GM19467 (cell line): ENCODE data around the gene SLC2A14.
"Not testable (repeated sequence)": the region's sequence is repeated elsewhere in the genome, so short reads cannot be mapped to it uniquely, and the experiment has no call there.

Source experiments
- ATAC-seq: cut with Tn5 transposase; IDR thresholded peaks from one replicate; pipeline ENCODE4 v1.9.1; 2021; ENCODE audit warnings: mild to moderate bottlenecking, moderate library complexity; ENCODE audit not compliant: unreplicated experiment

SLC2A14 gene

DNA sequence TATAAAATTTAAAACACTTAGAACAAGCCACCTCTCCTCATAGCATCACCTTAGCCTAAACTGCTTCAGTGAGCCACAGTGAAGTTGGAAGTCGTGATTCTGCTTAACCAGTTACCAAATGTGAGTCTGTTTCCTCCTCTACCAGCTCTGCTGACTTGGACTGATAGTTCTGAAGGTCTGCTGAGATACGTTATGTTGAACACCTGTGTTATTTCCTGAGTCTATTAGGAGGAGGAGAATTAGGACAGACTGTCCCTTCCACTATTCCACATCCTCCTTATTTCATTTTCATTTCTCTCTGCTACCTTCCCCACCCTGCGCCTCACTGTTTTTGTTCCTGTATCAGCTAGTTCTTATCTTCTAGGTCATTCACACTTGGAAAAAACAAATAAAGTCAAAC, 2.4 kb downstream of the SLC2A14 start:
- no peak for ATAC-seq

DNA sequence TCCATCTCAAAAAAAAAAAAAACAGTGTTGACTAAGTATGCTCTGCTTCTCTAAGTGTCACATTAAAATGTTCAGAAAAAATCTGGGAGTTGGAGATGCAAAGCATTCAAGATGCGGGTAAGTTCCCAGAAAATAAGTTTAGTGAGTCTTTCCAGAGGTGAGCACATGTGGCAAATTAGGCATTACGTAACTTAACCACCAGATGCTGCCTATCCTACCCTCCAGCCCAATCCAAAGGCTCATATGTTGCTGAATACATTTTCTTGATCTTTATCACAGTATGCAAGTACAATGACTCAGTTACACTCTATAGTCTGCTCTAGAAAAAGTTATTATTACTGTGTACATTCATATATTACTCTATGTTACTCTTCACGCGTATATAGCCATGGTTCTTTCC, 3.6 kb downstream of the SLC2A14 start:
- ATAC-seq, result no peak

DNA sequence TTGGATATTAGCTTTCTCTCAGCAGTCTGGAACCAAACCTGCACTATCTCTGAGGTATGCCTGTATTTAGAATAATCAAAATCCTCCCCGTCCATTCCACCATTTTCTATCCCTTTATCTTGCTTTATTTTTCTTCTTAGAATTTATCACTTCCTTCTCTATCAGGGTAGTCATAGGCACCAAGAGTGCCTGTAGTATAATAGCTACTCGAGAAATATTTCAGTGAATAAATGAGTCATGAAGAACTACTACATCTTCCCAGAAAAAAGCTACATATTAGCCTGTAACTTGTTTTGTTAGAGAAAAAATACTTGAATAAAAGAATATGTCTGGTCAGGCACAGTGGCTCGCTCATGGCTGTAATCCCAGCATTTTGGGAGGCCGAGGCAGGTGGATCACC, 4.3 kb downstream of the SLC2A14 start:
- no peak for ATAC-seq

DNA sequence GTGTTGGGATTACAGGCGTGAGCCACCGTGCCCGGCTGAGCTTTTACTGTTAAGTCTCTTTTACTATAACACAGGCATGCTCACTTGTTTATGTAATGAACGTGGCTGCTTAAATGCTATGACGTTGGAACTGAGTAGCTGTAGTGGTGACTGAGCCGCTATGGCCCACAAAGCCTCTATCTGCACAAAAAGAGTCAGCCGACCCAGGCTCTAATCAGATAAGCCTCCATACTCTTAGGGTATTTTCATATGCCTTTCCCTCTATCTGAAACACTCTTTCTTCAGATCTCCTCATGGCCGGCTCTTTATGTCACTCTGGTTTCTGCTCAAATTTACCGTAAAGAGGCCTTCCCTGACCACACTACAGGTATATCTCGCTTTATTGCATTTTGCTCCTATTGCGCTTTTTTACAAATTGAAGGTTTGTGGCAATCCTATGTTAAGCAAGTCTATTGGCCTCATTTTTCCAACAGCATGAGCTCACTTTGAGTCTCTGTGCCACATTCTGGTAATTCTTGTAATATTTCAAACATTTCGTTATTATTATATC, 8.0 kb downstream of the SLC2A14 start:
- ATAC-seq, result no peak

DNA sequence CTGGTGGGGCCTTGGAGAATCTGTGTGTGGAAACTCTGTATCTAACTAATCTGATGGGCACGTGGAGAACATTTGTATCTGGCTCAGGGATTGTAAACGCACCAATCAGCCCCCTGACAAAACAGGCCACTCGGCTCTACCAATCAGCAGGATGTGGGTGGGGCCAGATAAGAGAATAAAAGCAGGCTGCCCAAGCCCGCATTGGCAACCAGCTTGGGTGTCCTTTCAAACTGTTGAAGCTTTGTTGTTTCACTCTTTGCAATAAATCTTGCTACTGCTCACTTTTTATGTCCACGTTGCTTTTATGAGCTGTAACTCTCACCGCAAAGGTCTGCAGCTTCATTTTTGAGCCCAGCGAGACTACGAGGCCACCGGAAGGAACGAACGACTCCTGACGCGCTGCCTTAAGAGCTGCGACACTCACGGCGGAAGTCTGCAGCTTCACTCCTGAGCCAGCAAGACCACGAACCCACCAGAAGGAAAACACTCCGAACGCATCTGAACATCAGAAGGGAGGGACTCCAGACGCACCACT, 9.8 kb downstream of the SLC2A14 start:
- not testable (repeated sequence) for ATAC-seq

DNA sequence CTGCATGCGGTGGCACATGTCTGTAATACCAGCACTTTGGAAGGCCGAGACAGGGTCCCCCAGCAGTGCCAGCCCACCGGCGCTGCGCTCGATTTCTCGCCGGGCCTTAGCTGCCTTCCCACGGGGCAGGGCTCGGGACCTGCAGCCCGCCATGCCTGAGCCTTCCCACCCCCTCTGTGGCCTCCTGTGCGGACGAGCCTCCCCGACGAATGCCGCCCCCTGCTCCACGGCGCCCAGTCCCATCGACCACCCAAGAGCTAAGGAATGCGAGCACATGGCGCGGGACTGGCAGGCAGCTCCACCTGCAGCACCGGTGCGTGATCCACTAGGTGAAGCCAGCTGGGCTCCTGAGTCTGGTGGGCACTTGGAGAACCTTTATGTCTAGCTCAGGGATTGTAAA, 10.4 kb downstream of the SLC2A14 start:
- not testable (repeated sequence) for ATAC-seq

DNA sequence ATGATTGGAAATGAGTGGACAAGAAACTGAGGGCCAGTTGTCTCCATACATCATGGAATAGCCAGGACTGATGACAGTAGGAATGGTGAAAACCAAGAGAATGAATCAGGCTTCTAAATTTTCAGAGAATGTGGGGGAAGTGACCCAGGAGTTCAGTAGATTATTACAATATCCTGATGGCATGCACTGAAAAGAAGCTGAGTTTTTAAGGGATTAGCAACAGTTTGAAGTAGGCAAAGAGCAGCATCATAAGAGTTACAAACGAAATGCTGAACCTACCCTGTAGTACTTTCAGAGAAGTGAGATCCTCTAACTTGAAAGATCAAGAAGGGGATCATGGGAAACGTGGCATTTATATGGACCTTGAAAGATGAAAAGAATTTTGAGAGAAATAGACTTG, 13.2 kb downstream of the SLC2A14 start:
- no peak for ATAC-seq

DNA sequence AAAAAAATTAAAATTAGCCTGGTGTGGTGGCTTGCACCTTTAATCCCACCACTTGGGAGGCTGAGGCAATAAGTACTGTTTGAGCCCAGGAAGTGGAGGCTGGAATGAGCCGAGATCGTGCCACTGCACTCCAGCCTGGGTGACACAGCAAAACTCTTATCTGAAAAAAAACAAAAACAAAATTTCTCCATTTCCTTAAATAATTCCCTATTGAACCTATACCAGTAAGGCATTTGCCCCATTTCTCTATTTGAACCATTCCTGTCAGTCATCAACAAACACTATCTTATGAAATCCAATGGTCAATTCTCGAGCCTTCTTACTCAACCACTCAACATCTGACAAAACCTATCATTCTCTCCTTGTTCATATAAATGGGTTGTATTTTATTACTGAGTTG, 14.7 kb downstream of the SLC2A14 start:
- no peak for ATAC-seq

DNA sequence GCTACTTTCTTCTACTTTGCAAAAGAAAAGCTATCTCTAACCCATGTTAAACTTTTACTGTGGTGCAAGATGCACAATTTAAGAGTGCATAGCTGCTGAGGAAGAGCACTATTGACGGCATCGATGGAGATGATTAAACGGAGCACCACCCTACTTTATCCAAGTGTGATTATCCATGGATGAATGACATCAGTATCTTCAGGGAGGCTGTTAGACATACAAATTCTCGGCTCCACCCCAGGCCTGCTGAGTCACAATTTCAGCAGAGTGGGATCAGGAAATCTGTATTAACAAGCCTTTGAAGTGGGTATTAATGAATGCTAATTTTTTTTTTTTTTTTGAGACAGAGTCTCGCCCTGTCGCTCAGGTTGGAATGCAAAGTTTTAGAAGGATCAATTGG, 16.2 kb downstream of the SLC2A14 start:
- ATAC-seq, result no peak

DNA sequence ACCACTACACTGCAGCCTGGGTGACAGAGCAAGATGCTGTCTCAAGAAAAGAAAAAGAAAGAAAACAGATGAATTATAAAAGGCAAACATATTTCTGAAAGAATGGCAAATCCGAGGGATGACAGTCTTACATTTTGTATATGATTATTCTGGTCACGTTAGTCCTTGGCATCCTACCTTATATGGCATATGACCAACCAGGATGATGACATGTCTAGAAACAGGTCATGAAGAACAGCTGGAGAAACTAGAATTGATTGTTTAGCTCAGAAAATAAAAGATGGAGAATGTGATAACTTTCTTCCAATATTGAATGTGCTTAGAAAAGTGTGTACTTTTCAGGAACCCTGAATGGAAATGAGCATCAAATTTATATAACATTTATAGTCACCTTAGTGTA, 19.2 kb downstream of the SLC2A14 start:
- ATAC-seq, result no peak

DNA sequence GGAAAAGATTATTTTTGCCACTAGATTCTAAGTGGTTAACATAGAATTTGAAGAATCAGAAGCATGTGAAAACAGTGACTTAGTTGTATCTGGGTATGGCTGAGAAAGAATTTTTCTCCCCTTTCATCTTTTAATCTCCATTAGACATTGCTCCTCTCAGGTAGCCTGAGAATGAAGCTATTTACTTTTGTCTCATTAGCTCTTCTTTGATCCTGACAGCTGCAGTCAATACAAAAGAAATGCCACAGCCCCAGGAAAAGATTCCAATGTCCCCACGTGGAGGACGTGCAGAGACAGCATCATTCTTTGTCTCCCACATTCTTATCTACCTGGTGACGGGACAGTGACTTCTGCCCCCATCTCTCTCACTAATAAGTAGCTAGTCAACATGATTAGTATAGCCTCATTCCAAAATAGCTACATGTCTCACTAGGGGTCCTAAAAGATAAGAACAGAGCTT, 21.1 kb downstream of the SLC2A14 start:
- not testable (repeated sequence) for ATAC-seq

DNA sequence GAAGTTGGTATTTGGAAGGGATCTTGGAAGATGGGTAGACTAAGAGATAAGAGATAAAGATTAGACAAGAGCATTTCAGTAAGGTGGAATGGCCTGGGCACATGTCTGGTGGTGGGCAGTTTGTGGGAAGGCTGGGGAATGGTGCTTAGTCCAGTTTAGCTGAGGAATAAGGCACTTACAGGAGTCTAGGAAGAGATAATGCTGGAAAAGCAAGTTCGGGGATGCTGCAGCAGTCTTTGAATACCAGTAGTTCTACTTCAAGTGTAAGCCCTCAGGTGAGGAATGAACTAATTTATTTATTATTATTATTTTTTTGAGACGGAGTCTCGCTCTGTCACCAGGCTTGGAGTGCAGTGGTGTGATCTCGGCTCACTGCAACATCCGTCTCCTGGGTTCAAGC, 22.6 kb downstream of the SLC2A14 start:
- ATAC-seq, result not testable (repeated sequence)

DNA sequence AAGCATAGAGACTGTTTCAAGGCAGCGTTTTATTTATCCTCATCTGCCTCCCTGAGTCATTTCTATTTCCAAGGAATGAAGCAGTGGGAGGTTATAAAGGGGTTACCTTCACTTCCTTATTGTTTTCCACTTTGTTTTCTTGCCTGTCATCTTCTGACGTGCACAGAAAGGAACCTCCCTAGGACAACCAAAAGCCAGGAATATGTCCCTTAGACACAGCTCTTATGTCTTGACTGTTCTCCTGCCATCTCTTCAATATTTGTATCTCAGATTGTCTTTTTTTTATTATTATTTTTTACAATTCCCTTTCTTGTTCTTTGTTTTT, 24.7 kb downstream of the SLC2A14 start:
- ATAC-seq, result not testable (repeated sequence)

DNA sequence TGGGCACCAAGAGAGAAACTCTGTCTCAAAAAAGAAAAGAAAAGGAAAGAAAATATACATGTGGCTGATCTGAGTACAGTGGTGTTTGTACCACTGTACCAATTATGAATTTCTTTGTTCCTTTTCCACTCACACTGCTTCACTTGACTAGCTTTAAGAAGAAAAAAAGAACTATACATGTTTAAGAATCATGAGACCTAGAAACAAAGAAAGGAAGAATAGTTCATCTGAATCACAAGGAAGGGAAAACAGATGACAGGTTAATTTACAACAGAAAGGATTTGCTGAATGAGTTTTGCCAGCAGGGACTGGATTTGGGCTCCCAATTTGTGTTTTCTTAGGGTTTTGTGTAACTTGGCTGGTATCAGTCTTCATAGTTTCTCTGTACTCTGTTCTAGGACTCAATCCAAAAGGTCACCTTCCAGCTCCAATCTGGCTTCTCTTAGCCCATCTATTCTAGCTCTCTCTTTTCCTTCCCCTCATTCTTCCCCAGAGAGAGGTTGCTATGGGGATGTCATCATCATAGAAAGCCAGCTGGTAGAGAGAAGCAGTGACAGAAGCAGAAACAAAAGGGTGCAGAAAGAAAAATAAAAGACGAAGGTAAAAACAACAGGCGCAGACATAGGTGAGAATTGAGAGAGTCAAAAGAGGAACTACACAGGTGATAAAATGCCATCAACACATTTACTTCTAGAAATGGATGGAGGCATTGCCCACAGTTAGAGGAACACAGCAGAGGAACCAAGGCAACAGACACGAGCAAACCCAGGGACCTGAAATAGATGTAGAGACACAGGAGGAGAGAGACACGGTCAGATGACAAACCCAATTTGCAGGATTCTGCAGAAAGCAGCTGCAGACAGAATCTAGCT, 25.3 kb downstream of the SLC2A14 start:
- ATAC-seq, result not testable (repeated sequence)

DNA sequence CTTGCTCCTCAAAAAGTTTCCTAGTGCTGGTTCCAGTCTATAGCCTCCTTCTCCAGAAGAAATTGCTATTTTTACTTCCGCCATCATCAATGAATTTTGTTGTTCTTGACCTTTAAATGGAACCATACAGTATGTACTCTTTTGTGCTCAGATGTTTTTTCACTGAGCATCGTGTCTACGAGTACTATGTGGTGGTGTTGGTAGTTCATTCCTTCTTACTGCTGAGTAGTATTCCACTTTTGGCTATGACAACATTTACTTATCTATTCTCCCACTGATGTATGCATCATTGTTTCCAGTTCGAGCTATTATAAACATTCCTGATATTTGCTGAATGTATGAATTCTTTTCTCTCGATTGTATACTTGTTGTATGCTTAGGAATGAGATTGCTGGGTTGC, 28.6 kb downstream of the SLC2A14 start:
- no peak for ATAC-seq

DNA sequence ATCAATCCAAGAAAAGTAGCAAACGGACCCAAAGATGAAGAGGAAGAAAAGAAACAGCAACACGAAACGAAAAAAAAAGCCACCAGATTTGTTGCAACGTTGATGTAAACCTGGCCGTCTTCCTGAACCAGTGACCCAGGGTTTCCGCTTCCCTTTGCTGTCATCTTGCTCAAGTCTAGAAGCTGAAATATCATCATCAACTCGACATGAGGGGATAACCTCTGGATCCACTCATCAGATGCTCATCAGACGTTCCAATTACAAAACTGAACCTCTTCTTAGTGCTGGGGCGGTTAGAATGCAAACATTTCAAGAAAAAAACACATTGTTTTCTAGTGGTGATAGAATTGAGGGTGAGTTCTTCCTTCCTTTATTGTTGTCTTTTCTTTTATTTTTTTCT, 29.1 kb downstream of the SLC2A14 start:
- ATAC-seq, result not testable (repeated sequence)

DNA sequence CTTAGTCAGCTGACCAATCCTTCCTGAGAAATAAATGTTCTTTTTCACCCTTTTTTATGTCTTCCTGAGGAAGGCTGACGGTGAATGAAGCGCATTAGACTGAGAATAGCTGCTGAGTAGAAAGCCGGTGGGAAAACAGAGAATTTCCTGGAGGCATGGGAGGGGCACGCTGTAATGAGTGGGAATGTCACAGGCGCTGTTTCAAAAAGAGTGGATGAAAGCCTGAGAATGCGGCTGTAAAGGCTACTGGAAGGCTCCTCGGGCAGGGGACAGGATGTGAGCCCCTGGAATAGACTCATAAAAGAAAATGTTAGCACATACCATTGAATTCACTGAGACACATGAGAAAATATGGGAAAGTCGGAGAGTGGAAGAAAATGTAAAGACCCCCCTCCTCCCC, 29.6 kb downstream of the SLC2A14 start:
- ATAC-seq, result not testable (repeated sequence)

DNA sequence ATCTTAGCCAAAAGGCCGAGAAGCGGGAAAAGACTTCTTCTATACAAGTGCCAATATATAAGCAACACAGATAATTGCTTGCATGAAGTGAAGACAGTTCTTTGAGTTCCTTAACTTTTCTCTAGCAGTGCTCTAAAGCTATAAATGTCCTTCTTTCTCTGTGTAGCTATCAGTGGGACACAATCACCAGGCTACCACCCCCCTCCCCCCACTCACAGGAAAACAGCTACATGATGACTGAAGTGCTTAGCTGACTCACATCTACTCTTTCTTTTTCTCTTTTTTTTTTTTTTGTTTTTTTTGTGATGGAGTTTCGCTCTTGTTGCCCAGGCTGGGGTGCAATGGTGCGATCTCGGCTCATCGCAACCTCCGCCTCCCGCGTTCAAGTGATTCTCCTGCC, 30.3 kb downstream of the SLC2A14 start:
- not testable (repeated sequence) for ATAC-seq

DNA sequence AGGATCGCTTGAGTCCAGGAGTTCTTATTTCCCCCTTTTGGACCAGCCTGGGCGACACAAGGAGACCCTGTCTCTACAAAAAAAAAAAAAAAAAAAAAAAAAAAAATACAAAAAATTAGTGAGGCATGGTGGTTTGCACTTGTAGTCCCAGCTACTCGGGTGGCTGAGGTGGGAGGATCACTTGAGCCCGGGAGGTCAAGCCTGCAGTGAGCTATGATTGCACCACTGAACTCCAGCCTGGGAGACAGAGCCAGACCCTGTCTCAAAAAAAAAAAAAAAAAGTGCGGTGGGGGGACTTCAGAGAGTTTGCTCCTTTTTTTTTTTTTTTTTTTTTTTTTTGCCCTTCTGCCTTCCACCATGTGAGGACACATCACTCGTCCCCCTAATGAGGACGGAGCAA, 32.9 kb downstream of the SLC2A14 start:
- not testable (repeated sequence) for ATAC-seq

DNA sequence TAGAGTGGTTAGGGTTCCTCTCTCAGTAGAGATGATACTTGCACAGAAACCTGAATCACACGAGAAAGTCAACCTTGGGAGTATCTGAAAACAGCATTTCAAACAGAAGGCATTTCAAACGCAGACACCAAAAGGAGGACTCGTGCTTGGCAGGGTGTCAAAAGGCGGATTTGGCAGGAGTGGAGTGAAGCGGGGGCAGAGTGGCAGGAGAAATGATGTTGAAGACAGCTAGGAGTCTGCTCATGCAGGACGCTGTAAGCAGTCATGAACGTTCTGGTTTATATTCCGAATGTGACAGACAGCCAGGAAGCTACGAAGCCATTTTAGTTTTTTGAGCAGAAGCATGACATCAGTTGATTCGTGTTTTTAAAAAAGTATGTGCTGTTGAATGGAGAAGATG, 33.5 kb downstream of the SLC2A14 start:
- not testable (repeated sequence) for ATAC-seq

DNA sequence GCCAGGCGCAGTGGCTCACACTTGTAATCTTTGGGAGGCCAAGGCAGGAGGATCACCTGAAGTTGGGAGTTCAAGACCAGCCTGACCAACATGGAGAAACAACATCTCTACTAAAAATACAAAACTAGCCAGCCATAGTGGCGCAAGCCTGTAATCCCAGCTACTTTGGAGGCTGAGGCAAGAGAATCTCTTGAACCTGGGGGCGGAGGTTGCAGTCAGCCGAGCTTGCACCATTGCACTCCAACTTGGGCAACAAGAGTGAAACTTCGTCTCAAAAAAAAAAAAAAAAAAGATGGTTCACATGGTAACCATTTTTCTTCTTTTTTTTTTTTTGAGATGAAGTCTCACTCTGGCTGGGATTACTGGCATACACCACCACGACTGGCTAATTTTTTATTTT, 35.3 kb downstream of the SLC2A14 start:
- no peak for ATAC-seq

DNA sequence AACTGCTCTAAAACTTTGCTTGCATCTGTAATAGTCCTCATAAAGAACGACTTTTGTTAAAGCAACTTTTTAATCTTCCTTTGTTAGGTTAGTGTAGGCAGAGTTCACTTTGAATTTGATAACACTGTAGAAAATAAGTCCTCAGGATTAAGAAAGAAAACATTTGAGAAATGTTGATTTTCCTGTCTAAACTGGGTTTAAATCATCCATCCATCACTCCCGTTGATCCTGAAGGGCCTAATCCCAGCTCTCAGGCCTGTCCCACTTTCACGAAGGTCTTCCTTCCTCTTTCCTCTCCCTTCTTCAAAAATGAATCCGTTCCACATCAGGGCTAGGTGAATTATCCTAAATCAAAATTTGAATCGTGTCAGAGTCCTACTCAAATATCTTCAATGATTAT, 36.9 kb downstream of the SLC2A14 start:
- ATAC-seq, result no peak
